ENCODE results near the gene ATF6.

The ATF6 gene

GRCh38 chr1:161872506-161872905, 106.4 kb downstream of the ATF6 start:
- Histone ChIP-seq H3K27ac (ENCODE audit: low read length) (no peak overlapping the region), H3K79me2 (ENCODE audit: low read length) (no peaks in the 10 kb centered on the region), H3K4me1 (ENCODE audit: low read length) (no peaks in the 10 kb centered on the region), H3K36me3 (replicated peaks; ENCODE audit: insufficient read depth, low read length) (no peaks in the 10 kb centered on the region; the same call in 1 of the 2 replicates), H3K9ac (ENCODE audit: low read length) (no peak overlapping the region), H2AFZ (ENCODE audit: low read length) (no peak overlapping the region), H3F3A (ENCODE audit: insufficient read depth, low read length) (no peaks in the 10 kb centered on the region), H4K20me1 (ENCODE audit: insufficient read depth, low read length) (no peaks in the 10 kb centered on the region), H3K27me3 (replicated peaks; ENCODE audit: insufficient read depth, low read length) (no peaks in the 10 kb centered on the region), H3K9me2 (replicated peaks; ENCODE audit: insufficient read depth, low read length) (no peaks in the 10 kb centered on the region), H3K4me2 (ENCODE audit: low read depth, low read length) (no peak overlapping the region), H3K9me3 (replicated peaks; ENCODE audit: insufficient read depth, low read length) (no peaks in the 10 kb centered on the region), H3K4me3 (ENCODE audit: low read length) (no peak overlapping the region)
- no peak for DNase-seq
- no peak for TF ChIP-seq EZH2phosphoT487 (IDR thresholded peaks at IDR 0.05; ENCODE audit: low read length)
- no peak for TF ChIP-seq CTCF (IDR thresholded peaks at IDR 0.05; ENCODE audit: low read length)
- no peak for TF ChIP-seq EZH2 (optimal IDR thresholded peaks at IDR 0.05; ENCODE audit: low read depth, low read length)

GRCh38 chr1:161879261-161879660, 113.1 kb downstream of the ATF6 start:
- no peak overlapping the region for H3K4me2 ChIP-seq (ENCODE audit: low read depth, low read length)
- H4K20me1 ChIP-seq (ENCODE audit: insufficient read depth, low read length): no peaks in the 10 kb centered on the region
- H3F3A ChIP-seq (ENCODE audit: insufficient read depth, low read length): no peaks in the 10 kb centered on the region
- no peaks in the 10 kb centered on the region for H3K4me1 ChIP-seq (ENCODE audit: low read length)
- no peak for TF ChIP-seq CTCF (IDR thresholded peaks at IDR 0.05; ENCODE audit: low read length)
- TF ChIP-seq EZH2phosphoT487 (IDR thresholded peaks at IDR 0.05; ENCODE audit: low read length): no peak
- no peak for TF ChIP-seq EZH2 (optimal IDR thresholded peaks at IDR 0.05; ENCODE audit: low read depth, low read length)
- no peak overlapping the region for H2AFZ ChIP-seq (ENCODE audit: low read length)
- no peak overlapping the region for H3K4me3 ChIP-seq (ENCODE audit: low read length)
- H3K9me2 ChIP-seq (replicated peaks; ENCODE audit: insufficient read depth, low read length): no peaks in the 10 kb centered on the region
- H3K27ac ChIP-seq (ENCODE audit: low read length): no peak overlapping the region
- no peaks in the 10 kb centered on the region for H3K36me3 ChIP-seq (replicated peaks; ENCODE audit: insufficient read depth, low read length)
- no peaks in the 10 kb centered on the region for H3K9me3 ChIP-seq (replicated peaks; ENCODE audit: insufficient read depth, low read length)
- no peaks in the 10 kb centered on the region for H3K79me2 ChIP-seq (ENCODE audit: low read length)
- no peak for DNase-seq
- no peak overlapping the region for H3K9ac ChIP-seq (ENCODE audit: low read length)
- no peaks in the 10 kb centered on the region for H3K27me3 ChIP-seq (replicated peaks; ENCODE audit: insufficient read depth, low read length)

- no peaks in the 10 kb centered on the region for H3K27me3 ChIP-seq (replicated peaks; ENCODE audit: insufficient read depth, low read length)
- no peaks in the 10 kb centered on the region for H3K4me1 ChIP-seq (ENCODE audit: low read length)
- no peaks in the 10 kb centered on the region for H3K9me3 ChIP-seq (replicated peaks; ENCODE audit: insufficient read depth, low read length)
- no peaks in the 10 kb centered on the region for H3K36me3 ChIP-seq (replicated peaks; ENCODE audit: insufficient read depth, low read length)
- H3K27ac ChIP-seq (ENCODE audit: low read length): no peak overlapping the region
- no peaks in the 10 kb centered on the region for H3K9me2 ChIP-seq (replicated peaks; ENCODE audit: insufficient read depth, low read length)
- no peaks in the 10 kb centered on the region for H4K20me1 ChIP-seq (ENCODE audit: insufficient read depth, low read length)
- no peak overlapping the region for H3K4me3 ChIP-seq (ENCODE audit: low read length)
- DNase-seq: no peak
- no peak overlapping the region for H3K9ac ChIP-seq (ENCODE audit: low read length)
- no peak overlapping the region for H2AFZ ChIP-seq (ENCODE audit: low read length)
- TF ChIP-seq EZH2 (optimal IDR thresholded peaks at IDR 0.05; ENCODE audit: low read depth, low read length) (no peak), EZH2phosphoT487 (IDR thresholded peaks at IDR 0.05; ENCODE audit: low read length) (no peak), CTCF (IDR thresholded peaks at IDR 0.05; ENCODE audit: low read length) (no peak)
- no peaks in the 10 kb centered on the region for H3K79me2 ChIP-seq (ENCODE audit: low read length)
- H3K4me2 ChIP-seq (ENCODE audit: low read depth, low read length): no peak overlapping the region
- no peaks in the 10 kb centered on the region for H3F3A ChIP-seq (ENCODE audit: insufficient read depth, low read length)
These were observed 118.4 kb downstream of the ATF6 start for GRCh38 chr1:161884475-161884874.

Data from MM.1S (cell line).